Vagina (tissue), 2 donors: ENCODE measurements around the gene TOMM20.

Source experiments
- CTCF ChIP-seq, 3 experiments: fragments of 450-650 bp in 2 of 3; fragments of 200-600 bp in 1 of 3; sonication (generic) in 1 of 3; IDR thresholded peaks; one replicate each; pipeline ENCODE4 v1.5.1; 2017 to 2019; ENCODE audit warnings: antibody characterized with exemption in 3 of 3, mild to moderate bottlenecking in 2 of 3, moderate library complexity in 2 of 3
- POLR2A ChIP-seq, 2 donors: fragments of 450-650 bp; IDR thresholded peaks; one replicate each; pipeline ENCODE4 v1.6.1; 2017; ENCODE audit warnings: antibody characterized with exemption in 2 of 2, mild to moderate bottlenecking in 2 of 2, moderate library complexity in 2 of 2
- POLR2AphosphoS5 ChIP-seq, 2 donors: sonication (generic); formaldehyde crosslinking; IDR thresholded peaks; one replicate each; pipeline ENCODE4 v1.9.0; 2017; ENCODE audit warnings: antibody characterized with exemption in 2 of 2, mild to moderate bottlenecking in 2 of 2, low read depth in 1 of 2; ENCODE audit not compliant: insufficient read depth in 1 of 2

DNA sequence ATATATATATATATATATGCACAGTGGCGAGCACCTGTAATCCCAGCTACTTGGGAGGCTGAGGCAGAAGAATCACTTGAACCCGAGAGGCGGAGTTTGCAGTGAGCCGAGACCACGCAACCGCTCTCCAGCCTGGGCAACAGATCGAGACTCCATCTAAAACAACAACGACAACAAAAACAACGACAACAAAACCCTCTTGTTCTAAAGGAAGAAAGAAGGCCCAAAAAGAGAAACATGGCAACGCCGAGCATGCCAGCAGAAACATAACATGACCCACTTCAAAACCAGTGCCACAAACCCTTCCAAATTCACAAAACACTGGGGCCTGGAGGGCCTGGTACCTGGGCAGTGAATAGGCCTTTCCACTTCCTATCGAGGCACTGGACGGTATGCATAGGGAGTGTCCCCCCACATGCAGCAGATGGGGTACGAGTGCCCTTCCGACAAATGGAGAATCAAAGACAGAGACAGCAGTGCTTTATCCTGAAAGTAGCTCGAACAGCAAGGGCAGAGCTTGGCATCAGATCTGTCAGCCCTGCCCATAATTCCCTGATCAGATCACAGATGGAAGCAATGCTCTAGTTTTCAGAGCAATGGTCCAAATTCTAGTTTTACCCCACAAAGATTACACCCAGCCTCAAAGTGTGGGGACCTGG is 52.0 kb downstream of the TOMM20 start:
- TF ChIP-seq CTCF (IDR thresholded peaks at IDR 0.05) (no peak), POLR2A (IDR thresholded peaks at IDR 0.05) (no peak), POLR2AphosphoS5 (IDR thresholded peaks at IDR 0.05; ENCODE audit: insufficient read depth in 1 of 2, low read depth in 1 of 2) (no peak)
